KMS-11 (cell line): Measurements from ENCODE around the gene MTMR10.

Experiments
- H2AFZ ChIP-seq: fragments of 200-600 bp; sonication (generic); 2 replicates; pipeline ENCODE4 v1.6.1; 2016; ENCODE audit warnings: antibody characterized with exemption, mixed run types, low read depth
- H3K27ac ChIP-seq: fragments of 200-600 bp; sonication (generic); 2 replicates; pipeline ENCODE4 v1.6.1; 2016; ENCODE audit warnings: mild to moderate bottlenecking, mixed run types
- H3K27me3 ChIP-seq: fragments of 200-600 bp; sonication (generic); 2 replicates; pipeline ENCODE4 v1.6.1; 2017; ENCODE audit warnings: mild to moderate bottlenecking, low read depth, mixed run types, moderate library complexity; ENCODE audit not compliant: insufficient read depth
- H3K36me3 ChIP-seq: fragments of 200-600 bp; sonication (generic); 2 replicates; pipeline ENCODE4 v1.6.1; 2017; ENCODE audit warnings: mild to moderate bottlenecking, mixed run types; ENCODE audit not compliant: insufficient read depth
- H3K4me1 ChIP-seq: fragments of 200-600 bp; sonication (generic); 2 replicates; pipeline ENCODE4 v1.6.1; 2016; ENCODE audit warnings: mild to moderate bottlenecking, low read depth, mixed run types; ENCODE audit not compliant: poor library complexity, severe bottlenecking
- H3K4me2 ChIP-seq: fragments of 200-600 bp; sonication (generic); 2 replicates; pipeline ENCODE4 v1.7.0; 2016; ENCODE audit warnings: mild to moderate bottlenecking, mixed run types
- H3K4me3 ChIP-seq: fragments of 200-600 bp; sonication (generic); IDR thresholded peaks from 2 replicates; pipeline ENCODE4 v1.6.1; 2017; ENCODE audit warnings: low read depth, low read length, mixed read lengths; ENCODE audit not compliant: insufficient read depth
- H3K79me2 ChIP-seq: fragments of 200-600 bp; sonication (generic); 2 replicates; pipeline ENCODE4 v1.6.1; 2016; ENCODE audit warnings: low read depth, mixed run types; ENCODE audit not compliant: insufficient read depth
- H3K9ac ChIP-seq: fragments of 200-600 bp; sonication (generic); 2 replicates; pipeline ENCODE4 v1.6.1; 2016; ENCODE audit warnings: mild to moderate bottlenecking, mixed run types
- H4K20me1 ChIP-seq: fragments of 200-600 bp; sonication (generic); 2 replicates; pipeline ENCODE4 v1.6.1; 2016; ENCODE audit warnings: mild to moderate bottlenecking, mixed run types; ENCODE audit not compliant: insufficient read depth
- TF ChIP-seq, protein P1 (sequence below): fragments of 200-600 bp; sonication (generic); conservative IDR thresholded peaks from 2 replicates; pipeline ENCODE4 v1.6.1; 2017; ENCODE audit warnings: low read depth, mild to moderate bottlenecking, antibody characterized with exemption, low read length, moderate library complexity, mixed read lengths

MTMR10 gene

DNA sequence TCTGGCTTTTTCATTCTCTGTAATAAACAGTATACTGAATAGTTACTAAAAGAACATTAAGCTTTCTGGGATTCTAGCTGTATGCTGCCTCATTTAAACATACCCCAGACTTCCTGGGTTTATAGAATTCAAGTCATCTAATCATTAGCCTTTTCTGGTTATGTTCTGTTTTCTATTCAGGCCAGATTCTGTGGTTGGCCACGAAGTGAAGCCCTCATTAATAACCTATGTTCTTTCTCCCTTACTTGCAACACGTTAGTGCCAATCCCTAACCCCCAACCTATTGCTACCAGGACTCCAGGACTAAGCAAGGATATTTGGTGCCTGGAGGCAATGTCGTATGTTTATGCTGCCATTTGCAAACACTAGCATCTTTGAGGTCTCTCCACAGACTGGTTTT, 28.6 kb upstream of the MTMR10 start:
- H3K27me3 ChIP-seq, result no peaks in the 10 kb centered on the region
- H3K9ac ChIP-seq, result no peak overlapping the region
- H3K4me2 ChIP-seq, result no peak overlapping the region
- H3K27ac ChIP-seq, result no peak overlapping the region
- H3K36me3 ChIP-seq, result no peaks in the 10 kb centered on the region
- TF ChIP-seq, protein P1, sequence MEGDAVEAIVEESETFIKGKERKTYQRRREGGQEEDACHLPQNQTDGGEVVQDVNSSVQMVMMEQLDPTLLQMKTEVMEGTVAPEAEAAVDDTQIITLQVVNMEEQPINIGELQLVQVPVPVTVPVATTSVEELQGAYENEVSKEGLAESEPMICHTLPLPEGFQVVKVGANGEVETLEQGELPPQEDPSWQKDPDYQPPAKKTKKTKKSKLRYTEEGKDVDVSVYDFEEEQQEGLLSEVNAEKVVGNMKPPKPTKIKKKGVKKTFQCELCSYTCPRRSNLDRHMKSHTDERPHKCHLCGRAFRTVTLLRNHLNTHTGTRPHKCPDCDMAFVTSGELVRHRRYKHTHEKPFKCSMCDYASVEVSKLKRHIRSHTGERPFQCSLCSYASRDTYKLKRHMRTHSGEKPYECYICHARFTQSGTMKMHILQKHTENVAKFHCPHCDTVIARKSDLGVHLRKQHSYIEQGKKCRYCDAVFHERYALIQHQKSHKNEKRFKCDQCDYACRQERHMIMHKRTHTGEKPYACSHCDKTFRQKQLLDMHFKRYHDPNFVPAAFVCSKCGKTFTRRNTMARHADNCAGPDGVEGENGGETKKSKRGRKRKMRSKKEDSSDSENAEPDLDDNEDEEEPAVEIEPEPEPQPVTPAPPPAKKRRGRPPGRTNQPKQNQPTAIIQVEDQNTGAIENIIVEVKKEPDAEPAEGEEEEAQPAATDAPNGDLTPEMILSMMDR, result no peak
- no peak overlapping the region for H2AFZ ChIP-seq
- H3K4me1 ChIP-seq, result peaks cover 17% of the 10 kb centered on the region
- H3K4me3 ChIP-seq, result no peak overlapping the region
- H4K20me1 ChIP-seq, result no peaks in the 10 kb centered on the region
- H3K79me2 ChIP-seq, result no peaks in the 10 kb centered on the region

DNA sequence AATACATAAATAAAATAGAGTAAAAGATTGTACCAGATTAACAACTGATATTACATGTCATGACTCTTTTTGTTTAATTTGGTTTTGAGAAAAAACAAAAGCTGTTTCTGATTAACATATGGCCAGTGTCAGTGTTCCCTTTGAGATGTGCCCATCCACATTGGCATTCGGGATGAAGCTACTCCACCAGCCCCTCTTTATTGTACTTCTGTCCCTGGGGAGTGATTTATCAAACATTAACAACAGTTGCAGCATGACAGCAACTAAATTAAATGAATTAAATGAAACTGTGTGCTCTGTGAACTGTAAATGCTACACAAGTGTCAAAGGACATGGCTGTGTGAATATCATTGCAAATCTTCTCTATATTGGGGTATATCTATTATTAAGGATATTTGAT, 25.9 kb upstream of the MTMR10 start:
- no peaks in the 10 kb centered on the region for H3K27me3 ChIP-seq
- H3K9ac ChIP-seq, result no peak overlapping the region
- TF ChIP-seq, protein P1, result no peak

DNA sequence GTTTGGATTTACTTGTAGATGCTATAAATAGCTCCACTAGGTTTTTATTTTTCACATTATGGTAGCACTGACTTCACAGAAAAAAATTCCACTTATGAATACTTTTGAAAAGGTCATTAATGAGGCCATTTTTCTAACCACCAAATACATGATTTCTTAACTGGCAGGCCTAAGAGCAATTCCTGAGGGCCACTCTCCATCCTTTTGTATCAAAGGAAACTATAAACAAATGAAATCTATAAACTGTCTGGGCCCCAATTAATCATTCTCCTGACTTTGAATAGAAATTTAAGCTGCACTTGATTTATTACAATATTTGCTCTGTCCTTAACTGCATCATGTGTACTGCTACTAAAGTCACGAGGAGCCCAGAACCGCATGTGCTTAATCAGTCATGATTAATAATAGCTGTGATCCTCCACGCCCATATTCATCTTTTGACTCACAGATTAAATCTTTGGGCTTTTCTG, 25.1 kb upstream of the MTMR10 start:
- no peak overlapping the region for H2AFZ ChIP-seq
- no peak overlapping the region for H3K4me3 ChIP-seq
- no peak overlapping the region for H3K9ac ChIP-seq
- peaks cover 37% of the 10 kb centered on the region for H3K4me1 ChIP-seq
- TF ChIP-seq, protein P1, result no peak
- no peaks in the 10 kb centered on the region for H3K27me3 ChIP-seq
- H3K79me2 ChIP-seq, result no peaks in the 10 kb centered on the region
- no peaks in the 10 kb centered on the region for H4K20me1 ChIP-seq
- 0 out of 2 replicates have a peak overlapping the region, but pooled peaks have one; percentile 4 for H3K4me2 ChIP-seq
- no peaks in the 10 kb centered on the region for H3K36me3 ChIP-seq
- no peak overlapping the region for H3K27ac ChIP-seq

More for the DNA sequence above, 25.9 kb upstream of the MTMR10 start:
- no peak overlapping the region for H3K4me2 ChIP-seq
- H2AFZ ChIP-seq, result no peak overlapping the region
- no peaks in the 10 kb centered on the region for H3K36me3 ChIP-seq
- no peak overlapping the region for H3K4me3 ChIP-seq
- peaks cover 37% of the 10 kb centered on the region for H3K4me1 ChIP-seq
- no peaks in the 10 kb centered on the region for H4K20me1 ChIP-seq
- H3K79me2 ChIP-seq, result no peaks in the 10 kb centered on the region
- H3K27ac ChIP-seq, result no peak overlapping the region

DNA sequence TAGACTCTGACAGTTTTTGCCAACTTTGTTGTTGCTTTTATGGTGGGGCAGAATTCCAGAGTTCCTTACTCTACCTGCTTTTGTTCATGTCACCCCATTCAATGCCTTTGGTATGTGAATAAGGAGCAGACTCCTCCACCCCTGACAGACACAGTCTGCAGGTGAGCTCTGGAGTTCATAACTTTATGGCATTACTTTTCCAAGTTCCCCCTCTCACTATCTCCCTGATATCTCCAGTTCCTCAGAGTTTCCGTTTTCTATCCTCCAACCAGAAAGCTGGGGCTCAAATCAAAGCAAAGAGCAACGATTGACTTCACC, 23.1 kb upstream of the MTMR10 start:
- H3K79me2 ChIP-seq, result no peaks in the 10 kb centered on the region
- no peaks in the 10 kb centered on the region for H3K36me3 ChIP-seq
- peak overlapping the region; percentile 53; the same call in 1 of the 2 replicates for H2AFZ ChIP-seq
- no peak overlapping the region for H3K4me3 ChIP-seq
- H3K27me3 ChIP-seq, result no peaks in the 10 kb centered on the region
- H3K4me2 ChIP-seq, result no peak overlapping the region
- H3K4me1 ChIP-seq, result peaks cover 43% of the 10 kb centered on the region
- no peaks in the 10 kb centered on the region for H4K20me1 ChIP-seq
- peak overlapping the region; percentile 3; the same call in 1 of the 2 replicates for H3K27ac ChIP-seq
- TF ChIP-seq, protein P1, result no peak
- H3K9ac ChIP-seq, result no peak overlapping the region
